NOMO-1 treated with DMSO at 0.1 percent for 48 hours (cell line): Measurements from ENCODE around the gene KIZ.

Source experiments
- DNase-seq: peaks from one replicate; lab custom pipeline; 2025; ENCODE audit not compliant: unreplicated experiment; lab: John Stamatoyannopoulos, UW

Gene KIZ

GRCh38 chr20:21125849-21126580 lies at the start of gene KIZ:
Gene KIZ, plus strand, starts transcription at chr20:21126082. Its CDS starts 34 bp downstream, at chr20:21126116.
- peak; percentile 87 for DNase-seq

- no peak for DNase-seq
Observed at GRCh38 chr20:21077809-21078345, 48.0 kb upstream of the KIZ start.

- no peak for DNase-seq
Observed at GRCh38 chr20:21082584-21082983, 43.3 kb upstream of the KIZ start.

GRCh38 chr20:21083825-21084325 lies 42.0 kb upstream of the KIZ start:
- peak; percentile 19 for DNase-seq

- DNase-seq, result no peak
Observed at GRCh38 chr20:21087862-21088540, 37.9 kb upstream of the KIZ start.

- DNase-seq, result no peak
Observed at GRCh38 chr20:21089391-21089790, 36.5 kb upstream of the KIZ start.

- peak; percentile 98 for DNase-seq
Observed at GRCh38 chr20:21090111-21090618, 35.7 kb upstream of the KIZ start.

GRCh38 chr20:21090721-21091120 lies 35.2 kb upstream of the KIZ start:
- DNase-seq, result no peak

GRCh38 chr20:21092806-21093205 lies 33.1 kb upstream of the KIZ start:
- DNase-seq, result peak; percentile 22

GRCh38 chr20:21096321-21097043 lies 29.4 kb upstream of the KIZ start:
- peak; percentile 64 for DNase-seq

GRCh38 chr20:21099751-21100577 lies 25.9 kb upstream of the KIZ start:
- DNase-seq, result peak; percentile 91

GRCh38 chr20:21100578-21101452 lies 25.1 kb upstream of the KIZ start:
- DNase-seq, result peak; percentile 91

GRCh38 chr20:21101453-21101931 lies 24.4 kb upstream of the KIZ start:
- DNase-seq, result peak; percentile 19

GRCh38 chr20:21101932-21102575 lies 23.8 kb upstream of the KIZ start:
- DNase-seq, result peak; percentile 58

GRCh38 chr20:21102603-21103311 lies 23.1 kb upstream of the KIZ start:
- peak; percentile 44 for DNase-seq

- no peak for DNase-seq
Observed at GRCh38 chr20:21103582-21104465, 22.1 kb upstream of the KIZ start.

- no peak for DNase-seq
Observed at GRCh38 chr20:21104466-21104761, 21.5 kb upstream of the KIZ start.
